Mesenchymal stem cell (in vitro differentiated cells and primary cell): ENCODE measurements around the gene DTX1.
A peak's percentile ranks its signal among the peaks of the same experiment; 100 is the strongest.

Experiments used
- DNase-seq: peaks from one replicate; pipeline ENCODE4 v3.0.0-alpha.2; 2013
- H2AFZ ChIP-seq: one replicate; pipeline ENCODE4 v1.6.1; 2013; ENCODE audit warnings: low read depth, mild to moderate bottlenecking, control low read depth, inconsistent platforms, low read length, moderate library complexity
- H2AK5ac ChIP-seq: 2 replicates; pipeline ENCODE4 v1.6.1; 2013; ENCODE audit warnings: low read length, moderate library complexity, mild to moderate bottlenecking, inconsistent platforms; ENCODE audit not compliant: severe bottlenecking
- H2BK120ac ChIP-seq: one replicate; pipeline ENCODE4 v1.6.1; 2013; ENCODE audit warnings: low read depth, mild to moderate bottlenecking, inconsistent platforms, low read length, moderate library complexity
- H2BK12ac ChIP-seq, 2 experiments: one replicate each; pipeline ENCODE4 v1.6.1; 2013; ENCODE audit warnings: inconsistent platforms in 2 of 2, low read length in 2 of 2, mild to moderate bottlenecking in 2 of 2, moderate library complexity in 2 of 2, control low read depth in 1 of 2
- H2BK15ac ChIP-seq: one replicate; pipeline ENCODE4 v1.6.1; 2013; ENCODE audit warnings: mild to moderate bottlenecking, low read depth, inconsistent platforms; ENCODE audit not compliant: poor library complexity, severe bottlenecking
- H2BK5ac ChIP-seq: 2 replicates; pipeline ENCODE4 v1.6.1; 2013; ENCODE audit warnings: low read depth, mild to moderate bottlenecking, low read length, control low read depth, inconsistent platforms; ENCODE audit not compliant: poor library complexity, severe bottlenecking
- H3K14ac ChIP-seq, 2 experiments: one replicate each; pipeline ENCODE4 v1.6.1; 2013; ENCODE audit warnings: inconsistent platforms in 2 of 2, low read length in 2 of 2, control low read depth in 1 of 2, mild to moderate bottlenecking in 1 of 2, moderate library complexity in 1 of 2
- H3K18ac ChIP-seq, 2 experiments: one replicate each; pipeline ENCODE4 v1.6.1; 2013; ENCODE audit warnings: inconsistent platforms in 2 of 2, low read length in 2 of 2, control low read depth in 1 of 2, low read depth in 1 of 2, mild to moderate bottlenecking in 1 of 2
- H3K23ac ChIP-seq, 2 experiments: one replicate each; pipeline ENCODE4 v1.6.1; 2013; ENCODE audit warnings: inconsistent platforms in 2 of 2, low read length in 2 of 2, mild to moderate bottlenecking in 2 of 2, moderate library complexity in 2 of 2, control low read depth in 1 of 2
- H3K27ac ChIP-seq: 2 replicates; pipeline ENCODE4 v1.5.1; 2013; ENCODE audit warnings: mild to moderate bottlenecking, moderate library complexity, low read length, control low read depth, inconsistent platforms; ENCODE audit not compliant: poor library complexity, severe bottlenecking
- H3K27me3 ChIP-seq, 2 experiments: 2 replicates each; pipeline versions ENCODE4 v1.6.1 to v1.7.0; 2013; ENCODE audit warnings: low read length in 2 of 2, mild to moderate bottlenecking in 2 of 2, moderate library complexity in 2 of 2, control low read depth in 1 of 2, inconsistent platforms in 1 of 2; ENCODE audit not compliant: control insufficient read depth in 1 of 2, insufficient read depth in 1 of 2
- H3K36me3 ChIP-seq, 2 experiments: 2 replicates each; pipeline versions ENCODE4 v1.6.1 to v1.7.0; 2013; ENCODE audit warnings: low read length in 2 of 2, control low read depth in 1 of 2, inconsistent platforms in 1 of 2, low read depth in 1 of 2, mild to moderate bottlenecking in 1 of 2; ENCODE audit not compliant: insufficient read depth in 2 of 2, control insufficient read depth in 1 of 2
- H3K4ac ChIP-seq, 2 experiments: one replicate each; pipeline ENCODE4 v1.6.1; 2013; ENCODE audit warnings: inconsistent platforms in 2 of 2, low read length in 2 of 2, mild to moderate bottlenecking in 2 of 2, moderate library complexity in 2 of 2, control low read depth in 1 of 2, low read depth in 1 of 2
- H3K4me1 ChIP-seq: 2 replicates; pipeline ENCODE4 v1.6.1; 2013; ENCODE audit warnings: low read depth, low read length, control low read depth; ENCODE audit not compliant: control insufficient read depth, insufficient read depth
- H3K4me2 ChIP-seq: 2 replicates; pipeline ENCODE4 v1.6.1; 2013; ENCODE audit warnings: low read length, mild to moderate bottlenecking, inconsistent platforms; ENCODE audit not compliant: poor library complexity, severe bottlenecking
- H3K4me3 ChIP-seq, 2 experiments: 2 replicates each; pipeline versions ENCODE4 v1.5.1 to v1.7.0; 2013; ENCODE audit warnings: low read length in 2 of 2, mild to moderate bottlenecking in 2 of 2, control low read depth in 1 of 2, low read depth in 1 of 2; ENCODE audit not compliant: insufficient read depth in 1 of 2
- H3K79me1 ChIP-seq: replicated peaks from 2 replicates; pipeline ENCODE4 v1.6.1; 2013; ENCODE audit warnings: mild to moderate bottlenecking, control low read depth, low read length, inconsistent platforms; ENCODE audit not compliant: poor library complexity, severe bottlenecking
- H3K9ac ChIP-seq: 2 replicates; pipeline ENCODE4 v1.7.0; 2013; ENCODE audit warnings: mild to moderate bottlenecking, low read length, moderate library complexity
- H3K9me3 ChIP-seq: 2 replicates; pipeline ENCODE4 v1.7.0; 2013; ENCODE audit warnings: mild to moderate bottlenecking, low read length; ENCODE audit not compliant: control insufficient read depth
- H4K8ac ChIP-seq: one replicate; pipeline ENCODE4 v1.6.1; 2013; ENCODE audit warnings: inconsistent platforms, mild to moderate bottlenecking, low read length, moderate library complexity
- H4K91ac ChIP-seq: one replicate; pipeline ENCODE4 v1.6.1; 2013; ENCODE audit warnings: mild to moderate bottlenecking, low read length, inconsistent platforms
- WGBS: methylation state at CpG from one replicate; pipeline ENCODE4 v1.1.7; 2013; ENCODE audit warnings: mixed read lengths; 5-methylcytosine and 5-hydroxymethylcytosine counted together

DTX1 gene

GRCh38 chr12:113065126-113066007 is 8.8 kb downstream of the DTX1 start:
- H2AK5ac ChIP-seq: no peak overlapping the region
- 38% methylated on average over 21 of the region's 31 CpGs for whole genome bisulfite sequencing
- H3K4me1 ChIP-seq: peaks cover 14% of the 10 kb centered on the region
- H3K79me1 ChIP-seq: no peaks in the 10 kb centered on the region
- no peak overlapping the region for H4K8ac ChIP-seq
- no peak overlapping the region for H3K14ac ChIP-seq
- no peak overlapping the region for H2AFZ ChIP-seq
- no peaks in the 10 kb centered on the region for H3K36me3 ChIP-seq
- H2BK15ac ChIP-seq: no peak overlapping the region
- no peak overlapping the region for H3K9ac ChIP-seq
- no peaks in the 10 kb centered on the region for H3K9me3 ChIP-seq
- no peak overlapping the region for H3K27ac ChIP-seq
- H3K23ac ChIP-seq: no peak overlapping the region
- peaks cover 60 to 91% of the 10 kb centered on the region in 2 experiments for H3K27me3 ChIP-seq
- no peak overlapping the region for H3K4ac ChIP-seq
- H2BK12ac ChIP-seq: no peak overlapping the region
- no peak overlapping the region for H3K4me2 ChIP-seq
- H3K18ac ChIP-seq: no peak overlapping the region
- H2BK5ac ChIP-seq: no peak overlapping the region
- H4K91ac ChIP-seq: no peak overlapping the region
- DNase-seq: peak; percentile 10
- H3K4me3 ChIP-seq: no peak overlapping the region
- H2BK120ac ChIP-seq: no peak overlapping the region

GRCh38 chr12:113066813-113067400 is 10.4 kb downstream of the DTX1 start:
- Histone ChIP-seq H4K8ac (no peak overlapping the region), H3K27me3 (peaks cover 72 to 86% of the 10 kb centered on the region in 2 experiments), H3K18ac (no peak overlapping the region), H2BK120ac (no peak overlapping the region), H2BK5ac (no peak overlapping the region), H3K23ac (no peak overlapping the region), H2AK5ac (no peak overlapping the region), H3K79me1 (no peaks in the 10 kb centered on the region), H3K9me3 (no peaks in the 10 kb centered on the region), H3K4ac (no peak overlapping the region), H3K27ac (no peak overlapping the region), H3K36me3 (no peaks in the 10 kb centered on the region), H2AFZ (no peak overlapping the region), H3K9ac (no peak overlapping the region), H3K4me1 (peaks cover 14% of the 10 kb centered on the region), H3K4me2 (no peak overlapping the region), H4K91ac (no peak overlapping the region), H3K4me3 (no peak overlapping the region), H3K14ac (no peak overlapping the region), H2BK15ac (no peak overlapping the region), H2BK12ac (no peak overlapping the region)
- WGBS: 73% methylated on average over 12 of the region's 13 CpGs
- DNase-seq: no peak

GRCh38 chr12:113067987-113068935 is 11.7 kb downstream of the DTX1 start:
- Histone ChIP-seq H3K18ac (no peak overlapping the region), H3K14ac (no peak overlapping the region), H2BK5ac (no peak overlapping the region), H2AFZ (no peak overlapping the region), H3K27me3 (peaks cover 65 to 81% of the 10 kb centered on the region in 2 experiments), H3K4me3 (no peak overlapping the region), H3K36me3 (no peaks in the 10 kb centered on the region), H3K27ac (no peak overlapping the region), H2BK12ac (no peak overlapping the region), H3K4ac (no peak overlapping the region), H3K9me3 (no peaks in the 10 kb centered on the region), H4K91ac (no peak overlapping the region), H2BK120ac (no peak overlapping the region), H2BK15ac (no peak overlapping the region), H3K9ac (no peak overlapping the region), H3K4me2 (no peak overlapping the region), H3K79me1 (no peaks in the 10 kb centered on the region), H2AK5ac (no peak overlapping the region), H4K8ac (no peak overlapping the region), H3K23ac (no peak overlapping the region), H3K4me1 (peaks cover 5% of the 10 kb centered on the region)
- 91% methylated on average over 10 of the region's 10 CpGs for WGBS
- no peak for DNase-seq
